NCI-H1694 treated with DMSO at 0.1 percent for 48 hours (cell line): ENCODE data around the gene SYNGR3.
"Not testable (repeated sequence)": the region's sequence is repeated elsewhere in the genome, so short reads cannot be mapped to it uniquely, and the experiment has no call there.

Source experiments
- DNase-seq: peaks from one replicate; lab custom pipeline; 2025; lab: John Stamatoyannopoulos, UW

The SYNGR3 gene

DNA sequence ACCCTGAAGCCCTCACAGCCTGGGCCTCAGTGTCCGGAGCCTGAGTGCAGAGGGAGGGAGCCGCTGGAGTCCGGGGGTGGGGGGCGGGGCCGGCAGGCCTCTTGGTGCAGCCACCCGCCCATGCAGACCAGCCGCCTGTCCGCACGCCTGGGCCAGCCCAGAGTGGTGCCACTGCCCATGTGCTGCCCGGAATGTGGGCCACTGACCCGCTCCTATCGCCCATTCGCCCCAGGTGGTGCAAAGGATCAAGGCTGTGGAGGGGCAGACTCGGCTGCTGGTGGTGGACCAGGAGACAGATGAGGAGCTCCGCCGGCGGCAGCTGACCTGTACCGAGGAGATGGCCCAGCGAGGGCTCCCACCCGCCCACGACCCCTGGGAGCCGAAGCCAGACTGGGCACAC is 39.6 kb downstream of the SYNGR3 start:
- no peak for DNase-seq

DNA sequence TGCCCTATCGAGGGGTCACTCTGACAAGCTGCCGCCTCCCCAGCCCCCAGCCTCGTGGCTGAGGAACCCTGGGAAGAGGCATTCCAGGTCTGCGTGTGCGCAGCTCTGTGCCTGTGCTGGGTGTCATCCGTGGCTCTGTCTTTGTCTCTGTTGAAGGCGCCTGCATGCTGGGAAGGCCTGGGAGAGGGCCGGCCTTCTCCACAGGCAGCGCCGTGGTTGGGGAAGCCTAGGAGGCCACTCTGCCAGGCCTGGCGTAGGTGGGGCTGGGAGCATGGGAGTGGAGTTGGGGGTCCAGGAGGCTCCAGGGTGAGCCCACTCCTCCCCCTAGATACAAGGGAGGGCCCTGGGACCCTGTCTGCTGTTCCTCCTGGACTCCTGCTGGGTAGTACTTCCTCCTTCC is 40.3 kb downstream of the SYNGR3 start:
- DNase-seq: no peak

DNA sequence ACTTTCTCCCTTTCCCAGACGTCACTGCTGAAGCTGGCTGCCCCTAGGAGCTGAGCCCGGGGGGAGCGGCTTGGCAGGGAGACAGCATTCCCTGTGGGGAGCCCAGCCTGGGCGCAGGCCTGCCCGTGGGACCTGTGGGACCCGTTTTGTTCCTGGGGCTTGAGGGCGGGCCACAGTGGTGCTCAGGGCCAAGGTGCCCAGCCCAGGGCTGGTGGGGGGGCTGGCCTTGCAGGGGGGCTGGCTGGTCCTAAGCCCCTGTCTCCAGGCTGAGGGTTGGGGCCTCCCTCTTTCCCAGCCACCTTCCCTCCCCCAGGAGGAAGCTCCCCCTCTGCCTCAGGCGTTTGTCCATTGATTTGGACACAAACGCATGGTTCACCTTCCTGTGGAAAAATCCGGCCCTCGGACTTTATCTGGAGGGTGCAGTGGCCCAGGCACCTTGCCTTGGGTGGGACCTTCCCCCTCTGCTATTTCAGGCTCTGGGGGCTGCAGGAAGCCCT is 41.4 kb downstream of the SYNGR3 start:
- no peak for DNase-seq

DNA sequence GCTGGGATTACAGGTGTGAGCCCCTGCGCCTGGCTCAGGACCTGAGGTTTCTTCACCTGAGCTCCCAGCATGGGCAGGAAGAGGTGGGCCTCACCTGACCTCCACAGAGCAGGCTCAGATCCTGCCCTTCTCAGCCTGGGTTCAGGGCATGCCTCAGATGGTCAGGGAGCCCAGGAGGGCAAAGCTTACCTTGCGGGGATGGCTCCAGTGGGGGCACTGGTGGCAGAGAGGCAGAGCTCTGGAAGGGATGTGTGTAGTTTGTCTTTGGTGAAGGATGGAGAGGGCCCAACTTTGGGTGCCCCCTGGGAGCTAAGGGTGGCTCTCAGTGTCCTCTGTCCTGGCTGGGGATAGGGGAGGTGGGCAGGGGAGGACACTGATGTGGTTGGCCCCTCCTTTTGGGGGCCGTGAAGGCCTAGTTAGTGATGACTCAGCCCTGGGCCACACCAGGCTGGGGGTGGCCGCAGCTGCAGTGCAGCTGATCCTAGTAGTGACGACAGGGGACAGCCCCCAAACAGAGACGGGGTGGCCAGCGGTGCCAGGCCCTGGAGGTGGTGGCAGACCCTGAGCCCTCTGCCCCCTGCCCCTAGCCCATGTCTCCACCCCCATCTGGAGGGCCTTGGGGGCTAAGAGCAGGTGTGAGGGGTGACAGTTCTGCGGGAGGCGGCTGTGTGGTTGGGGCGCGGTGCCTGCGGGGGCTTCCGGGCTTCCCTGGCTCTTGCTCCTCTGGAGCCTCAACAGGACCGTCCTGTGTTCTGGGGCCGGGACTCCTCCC is 42.7 kb downstream of the SYNGR3 start:
- no peak for DNase-seq

GRCh38 chr16:2033057-2033908 is 43.5 kb downstream of the SYNGR3 start:
- no peak for DNase-seq

DNA sequence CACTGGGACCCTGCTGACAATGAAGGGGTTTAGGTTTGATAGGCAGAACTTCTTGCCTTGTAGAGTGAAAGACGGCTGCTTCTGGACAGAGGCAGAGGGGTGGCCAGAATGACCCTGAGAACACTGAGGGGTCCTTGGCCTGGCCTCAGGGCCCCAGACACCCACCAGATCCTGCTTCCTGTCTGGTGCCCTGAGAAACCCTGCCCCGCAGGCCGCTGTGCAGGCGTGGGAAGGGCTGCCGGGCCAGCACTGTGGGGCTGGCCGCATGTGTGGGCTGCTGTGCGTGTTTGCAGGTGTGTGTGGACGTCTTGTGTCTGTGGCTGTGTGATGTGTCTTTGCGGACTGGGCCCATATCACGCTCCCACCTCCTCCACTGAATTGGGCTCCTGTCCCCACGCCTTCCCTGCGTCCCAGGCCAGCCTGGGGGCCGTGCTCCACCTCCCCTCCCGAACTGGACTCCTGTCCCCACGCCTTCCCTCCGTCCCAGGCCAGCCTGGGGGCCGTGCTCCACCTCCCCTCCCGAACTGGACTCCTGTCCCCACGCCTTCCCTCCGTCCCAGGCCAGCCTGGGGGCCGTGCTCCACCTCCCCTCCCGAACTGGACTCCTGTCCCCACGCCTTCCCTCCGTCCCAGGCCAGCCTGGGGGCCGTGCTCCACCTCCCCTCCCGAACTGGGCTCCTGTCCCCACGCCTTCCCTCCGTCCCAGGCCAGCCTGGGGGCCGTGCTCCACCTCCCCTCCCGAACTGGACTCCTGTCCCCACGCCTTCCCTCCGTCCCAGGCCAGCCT is 44.3 kb downstream of the SYNGR3 start:
- DNase-seq: not testable (repeated sequence)

DNA sequence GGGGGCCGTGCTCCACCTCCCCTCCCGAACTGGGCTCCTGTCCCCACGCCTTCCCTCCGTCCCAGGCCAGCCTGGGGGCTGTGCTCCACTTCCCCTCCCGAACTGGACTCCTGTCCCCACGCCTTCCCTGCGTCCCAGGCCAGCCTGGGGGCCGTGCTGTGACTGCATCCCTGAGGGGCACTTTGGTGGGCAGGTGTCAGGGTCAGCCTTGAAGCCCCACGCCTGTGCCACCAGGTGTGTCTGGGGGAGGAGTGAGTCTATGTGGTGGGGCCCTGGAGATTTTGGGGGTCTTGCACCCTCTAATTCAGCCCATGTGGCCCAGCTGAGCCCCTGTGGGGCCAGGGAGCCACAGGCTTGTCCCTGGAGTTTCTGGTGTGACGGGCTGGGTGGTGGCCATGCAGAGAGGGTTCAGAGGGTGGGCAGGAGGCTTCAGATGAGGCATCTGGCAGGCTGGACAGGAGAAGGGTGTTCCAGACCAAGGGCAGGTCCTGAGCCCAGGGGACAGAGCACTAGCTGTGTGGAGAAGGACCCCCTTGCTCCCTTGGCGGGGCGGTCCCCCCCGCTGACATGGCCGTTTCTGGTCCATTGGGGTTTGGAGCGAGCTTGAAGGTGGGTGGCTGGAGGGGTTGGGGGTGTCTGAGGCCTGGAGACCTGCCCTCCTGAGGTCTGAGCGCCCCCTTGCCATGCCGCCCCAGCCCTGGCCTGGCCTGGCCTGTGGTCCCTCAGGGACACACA is 45.1 kb downstream of the SYNGR3 start:
- DNase-seq: no peak

DNA sequence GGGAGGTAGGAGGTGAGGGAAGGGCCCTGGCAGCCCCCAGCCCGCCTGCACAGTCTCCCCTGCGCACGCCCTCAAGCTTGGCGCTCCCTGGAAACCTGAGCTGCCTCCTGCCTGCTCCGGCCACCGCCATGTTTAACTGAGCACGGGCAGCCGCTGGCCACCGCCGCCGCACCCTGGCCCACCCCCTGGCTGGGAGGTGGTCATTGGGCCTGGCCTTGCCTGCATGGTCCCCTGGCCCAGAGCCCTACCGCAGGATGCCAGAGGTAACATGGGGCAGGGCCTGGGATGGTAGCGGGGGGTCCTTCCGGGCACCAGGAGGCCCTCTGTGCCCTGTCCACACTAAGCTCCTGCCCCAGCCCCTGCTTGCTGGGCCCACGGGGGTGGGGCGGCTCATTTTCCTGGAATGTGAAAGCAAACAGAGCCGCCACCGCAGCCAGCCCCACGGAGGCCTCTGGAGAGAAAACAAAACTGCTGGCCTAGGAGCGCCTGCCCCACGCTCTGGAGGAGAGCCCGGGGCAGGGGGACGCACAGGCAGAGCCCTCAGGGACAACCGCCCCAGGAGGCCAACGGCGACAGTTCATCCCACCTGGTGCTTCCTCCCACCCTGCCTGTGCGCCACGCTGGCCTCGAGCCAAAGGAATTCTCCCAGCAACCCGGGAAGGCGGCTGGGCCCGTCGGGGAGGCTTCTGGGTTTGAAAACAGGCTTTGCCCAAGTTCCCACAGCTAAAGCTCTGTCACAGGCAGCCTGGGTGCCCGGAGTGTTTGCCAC is 45.8 kb downstream of the SYNGR3 start:
- DNase-seq: no peak

DNA sequence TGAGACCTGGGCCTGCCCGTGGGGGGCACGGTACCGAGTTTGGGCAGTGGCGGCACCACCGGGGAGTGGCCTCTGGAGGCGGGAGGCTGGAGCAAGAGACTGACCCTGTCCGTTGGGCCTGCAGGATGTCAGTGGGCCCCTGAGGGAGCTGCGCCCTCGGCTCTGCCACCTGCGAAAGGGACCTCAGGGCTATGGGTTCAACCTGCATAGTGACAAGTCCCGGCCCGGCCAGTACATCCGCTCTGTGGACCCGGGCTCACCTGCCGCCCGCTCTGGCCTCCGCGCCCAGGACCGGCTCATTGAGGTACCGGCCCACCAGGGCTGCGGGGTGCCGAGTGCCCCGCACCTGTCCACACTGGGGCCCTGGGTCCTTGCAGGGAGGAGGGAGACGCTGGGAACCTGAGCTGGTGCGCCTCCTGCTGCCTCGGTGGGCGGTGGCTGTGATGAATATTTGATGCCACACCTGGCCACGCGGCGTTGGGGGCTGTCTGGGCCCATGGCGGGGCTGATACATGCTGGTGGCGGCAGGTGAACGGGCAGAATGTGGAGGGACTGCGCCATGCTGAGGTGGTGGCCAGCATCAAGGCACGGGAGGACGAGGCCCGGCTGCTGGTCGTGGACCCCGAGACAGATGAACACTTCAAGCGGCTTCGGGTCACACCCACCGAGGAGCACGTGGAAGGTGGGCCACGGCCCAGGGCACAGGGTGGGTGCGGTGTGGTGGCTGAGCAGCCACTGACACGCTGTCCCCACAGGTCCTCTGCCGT is 46.6 kb downstream of the SYNGR3 start:
- no peak for DNase-seq

DNA sequence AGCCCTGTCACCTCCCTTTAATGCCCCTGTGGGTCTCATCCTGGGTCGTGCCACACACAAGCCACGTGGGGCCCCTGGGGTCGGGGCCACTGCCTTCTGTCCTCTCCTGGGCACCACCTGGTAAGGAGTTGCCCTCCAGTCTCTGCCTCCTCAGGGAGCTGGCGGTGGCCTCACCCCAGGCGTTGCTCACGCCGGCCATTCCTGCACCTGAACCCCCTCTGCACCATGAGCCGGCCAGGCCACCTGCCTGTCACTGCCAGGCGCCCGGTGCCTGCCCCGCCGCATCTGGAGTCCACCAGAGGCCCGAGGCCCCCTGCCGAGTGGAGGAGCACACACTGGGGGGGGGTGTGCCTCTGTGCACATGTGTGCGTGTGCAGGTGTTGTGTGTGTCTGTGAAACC is 47.3 kb downstream of the SYNGR3 start:
- DNase-seq: no peak

DNA sequence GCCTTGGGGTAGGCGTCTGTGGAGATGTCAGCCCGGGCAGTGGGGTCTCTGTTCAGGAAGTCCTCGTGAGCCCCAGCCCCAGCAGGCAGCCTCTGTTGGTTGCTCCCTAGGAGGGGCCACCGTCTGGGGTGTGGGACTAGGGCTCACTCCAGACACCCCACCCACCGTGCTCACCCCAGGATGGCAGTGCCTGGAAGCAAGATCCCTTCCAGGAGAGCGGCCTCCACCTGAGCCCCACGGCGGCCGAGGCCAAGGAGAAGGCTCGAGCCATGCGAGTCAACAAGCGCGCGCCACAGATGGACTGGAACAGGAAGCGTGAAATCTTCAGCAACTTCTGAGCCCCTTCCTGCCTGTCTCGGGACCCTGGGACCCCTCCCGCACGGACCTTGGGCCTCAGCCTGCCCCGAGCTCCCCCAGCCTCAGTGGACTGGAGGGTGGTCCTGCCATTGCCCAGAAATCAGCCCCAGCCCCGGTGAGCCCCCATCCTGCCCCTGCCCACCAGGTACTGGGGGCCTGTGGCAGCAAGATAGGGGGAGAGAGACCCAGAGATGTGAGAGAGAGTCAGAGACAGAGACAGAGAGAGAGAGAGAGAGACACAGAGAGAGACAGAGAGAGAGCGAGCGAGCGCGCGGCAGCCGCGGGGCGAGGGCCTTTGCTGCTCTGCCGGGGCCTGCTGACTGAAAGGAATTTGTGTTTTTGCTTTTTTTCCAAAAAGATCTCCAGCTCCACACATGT is 48.0 kb downstream of the SYNGR3 start:
- no peak for DNase-seq

DNA sequence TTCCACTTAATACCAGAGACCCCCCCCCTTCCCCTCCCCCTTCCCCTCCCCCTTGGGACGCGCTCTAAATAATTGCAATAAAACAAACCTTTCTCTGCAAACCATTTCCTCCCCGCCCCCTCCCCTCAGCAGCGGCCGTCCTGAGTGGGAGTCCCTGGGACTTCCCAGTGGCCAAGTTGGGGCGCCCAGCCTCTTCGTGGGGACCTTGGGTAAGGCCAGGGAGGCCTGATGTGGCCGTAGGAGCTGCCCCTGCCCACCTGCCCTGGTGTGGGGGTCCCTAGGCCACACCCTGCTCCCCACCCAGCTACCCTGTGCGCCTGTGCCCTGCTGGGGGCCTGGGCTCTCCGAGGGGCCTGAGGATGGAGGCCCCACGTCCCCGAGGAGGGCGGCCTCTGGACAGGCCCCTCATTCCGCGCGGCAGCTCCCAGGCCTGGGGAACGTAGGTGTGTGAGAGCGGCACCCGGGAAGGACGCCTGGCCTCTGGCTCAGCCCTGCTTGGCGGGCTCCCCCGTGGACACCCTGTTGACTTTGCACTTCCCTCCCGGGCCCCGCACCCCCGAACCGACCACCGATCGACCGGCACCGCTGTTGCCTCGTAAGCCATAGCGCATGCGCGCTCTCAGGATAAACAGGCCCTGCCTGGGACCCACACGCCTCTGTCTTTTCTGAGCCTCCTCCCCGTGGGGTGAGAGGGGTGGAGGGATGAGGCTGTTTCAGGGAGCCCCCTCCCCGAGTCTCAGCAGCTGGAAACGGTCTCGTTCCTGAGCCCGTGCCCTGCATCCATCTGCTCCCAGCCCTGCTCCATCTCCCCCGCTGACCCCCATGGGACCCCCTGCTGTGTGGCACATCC is 48.8 kb downstream of the SYNGR3 start:
- DNase-seq: no peak

- DNase-seq: no peak
These were observed 49.7 kb downstream of the SYNGR3 start for GRCh38 chr16:2039274-2040031.

- DNase-seq: no peak
These were observed 50.4 kb downstream of the SYNGR3 start for GRCh38 chr16:2040041-2040786.

- DNase-seq: no peak
These were observed 51.2 kb downstream of the SYNGR3 start for GRCh38 chr16:2040787-2041522.
